ENCODE data around the gene CUX1.
"Not testable (repeated sequence)": the region's sequence is repeated elsewhere in the genome, so short reads cannot be mapped to it uniquely, and the experiment has no call there.

DNA sequence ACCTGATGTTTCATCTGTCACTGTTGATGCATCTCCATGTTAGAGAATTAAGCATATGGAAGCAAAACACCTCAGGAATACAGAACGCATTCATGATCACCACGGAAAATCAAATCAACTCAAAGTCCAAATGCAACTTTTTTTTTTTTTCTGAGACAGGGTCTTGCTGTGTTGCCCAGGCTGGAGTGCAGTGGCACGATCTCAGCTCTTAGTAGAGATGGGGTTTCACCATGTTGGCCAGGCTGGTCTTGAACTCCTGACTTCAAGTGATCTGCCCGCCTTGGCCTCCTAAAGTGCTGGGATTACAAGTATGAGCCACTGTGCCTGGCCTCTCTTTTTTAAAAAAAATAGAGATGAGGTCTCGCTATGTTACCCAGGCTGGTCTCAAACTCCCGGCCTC, 50.3 kb downstream of the CUX1 start:
- TF ChIP-seq, protein P1, sequence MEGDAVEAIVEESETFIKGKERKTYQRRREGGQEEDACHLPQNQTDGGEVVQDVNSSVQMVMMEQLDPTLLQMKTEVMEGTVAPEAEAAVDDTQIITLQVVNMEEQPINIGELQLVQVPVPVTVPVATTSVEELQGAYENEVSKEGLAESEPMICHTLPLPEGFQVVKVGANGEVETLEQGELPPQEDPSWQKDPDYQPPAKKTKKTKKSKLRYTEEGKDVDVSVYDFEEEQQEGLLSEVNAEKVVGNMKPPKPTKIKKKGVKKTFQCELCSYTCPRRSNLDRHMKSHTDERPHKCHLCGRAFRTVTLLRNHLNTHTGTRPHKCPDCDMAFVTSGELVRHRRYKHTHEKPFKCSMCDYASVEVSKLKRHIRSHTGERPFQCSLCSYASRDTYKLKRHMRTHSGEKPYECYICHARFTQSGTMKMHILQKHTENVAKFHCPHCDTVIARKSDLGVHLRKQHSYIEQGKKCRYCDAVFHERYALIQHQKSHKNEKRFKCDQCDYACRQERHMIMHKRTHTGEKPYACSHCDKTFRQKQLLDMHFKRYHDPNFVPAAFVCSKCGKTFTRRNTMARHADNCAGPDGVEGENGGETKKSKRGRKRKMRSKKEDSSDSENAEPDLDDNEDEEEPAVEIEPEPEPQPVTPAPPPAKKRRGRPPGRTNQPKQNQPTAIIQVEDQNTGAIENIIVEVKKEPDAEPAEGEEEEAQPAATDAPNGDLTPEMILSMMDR (IDR thresholded peaks at IDR 0.05) = not testable (repeated sequence)
- TF ChIP-seq POLR2A (IDR thresholded peaks at IDR 0.05) = not testable (repeated sequence)

All from esophagus squamous epithelium (tissue), 4 donors.